Hepatocyte (in vitro differentiated cells): ENCODE results near the gene LHFPL4. TPM values are rescaled to one million over a fixed set of nuclear protein-coding genes. Genes with fewer than 3 reads are reported as not detected.

Experiments used
- DNase-seq: peaks from one replicate; pipeline ENCODE4 v3.0.0-alpha.2; 2016; ENCODE audit warnings: low spot score
- H2AFZ ChIP-seq: fragments of 200-600 bp; sonication (generic); 2 replicates; pipeline ENCODE4 v1.6.0; 2016; ENCODE audit warnings: antibody characterized with exemption, mild to moderate bottlenecking
- H3K27ac ChIP-seq: fragments of 200-600 bp; sonication (generic); 2 replicates; pipeline ENCODE4 v1.5.1; 2016; ENCODE audit warnings: mild to moderate bottlenecking
- H3K27me3 ChIP-seq: fragments of 200-600 bp; sonication (generic); 2 replicates; pipeline ENCODE4 v1.6.1; 2016
- H3K36me3 ChIP-seq: fragments of 200-600 bp; sonication (generic); replicated peaks from 2 replicates; pipeline ENCODE4 v1.5.1; 2016; ENCODE audit warnings: low read depth; ENCODE audit not compliant: insufficient read depth
- H3K4me1 ChIP-seq: fragments of 200-600 bp; sonication (generic); 2 replicates; pipeline ENCODE4 v1.5.1; 2016; ENCODE audit warnings: mild to moderate bottlenecking, moderate library complexity; ENCODE audit not compliant: insufficient read depth
- H3K4me2 ChIP-seq: fragments of 200-600 bp; sonication (generic); 2 replicates; pipeline ENCODE4 v1.6.0; 2016
- H3K4me3 ChIP-seq: fragments of 200-600 bp; sonication (generic); 2 replicates; pipeline ENCODE4 v1.5.1; 2016; ENCODE audit warnings: mild to moderate bottlenecking
- H3K79me2 ChIP-seq: fragments of 200-600 bp; sonication (generic); 2 replicates; pipeline ENCODE4 v1.6.0; 2017; ENCODE audit warnings: mild to moderate bottlenecking
- H3K9me2 ChIP-seq: fragments of 200-600 bp; sonication (generic); replicated peaks from 2 replicates; pipeline ENCODE4 v1.6.0; 2017; ENCODE audit warnings: mild to moderate bottlenecking; ENCODE audit not compliant: insufficient read depth
- H3K9me3 ChIP-seq: fragments of 200-600 bp; sonication (generic); 2 replicates; pipeline ENCODE4 v1.5.1; 2016; ENCODE audit warnings: low read depth, mild to moderate bottlenecking
- H4K20me1 ChIP-seq: fragments of 200-600 bp; sonication (generic); 2 replicates; pipeline ENCODE4 v1.6.0; 2016; ENCODE audit warnings: mild to moderate bottlenecking; ENCODE audit not compliant: insufficient read depth, poor library complexity, severe bottlenecking
- CTCF ChIP-seq: fragments of 200-600 bp; sonication (generic); IDR thresholded peaks from 2 replicates; pipeline ENCODE4 v1.5.1; 2016; ENCODE audit warnings: antibody characterized with exemption, mild to moderate bottlenecking; ENCODE audit not compliant: poor library complexity
- EZH2 ChIP-seq: fragments of 200-600 bp; sonication (generic); IDR thresholded peaks from 2 replicates; pipeline ENCODE4 v1.6.1; 2016; ENCODE audit warnings: antibody characterized with exemption, mild to moderate bottlenecking, borderline replicate concordance
- EZH2phosphoT487 ChIP-seq: fragments of 200-600 bp; sonication (generic); IDR thresholded peaks from one replicate; pipeline ENCODE4 v1.6.1; 2018; ENCODE audit warnings: antibody characterized with exemption, mild to moderate bottlenecking, low read depth, moderate library complexity; ENCODE audit not compliant: unreplicated experiment, severe bottlenecking
- WGBS: methylation state at CpG from one replicate; pipeline ENCODE4 v1.1.6; 2016; ENCODE audit warnings: low lambda C conversion rate; ENCODE audit errors: missing lambda C conversion rate; 5-methylcytosine and 5-hydroxymethylcytosine counted together
- polyA plus RNA-seq: library from polyadenylated mRNA; unstranded; fragments of >200 nt; fragmentation: Nextera tagmentation; extraction: Ambion mirVana; gene quantifications from 2 replicates; pipeline ENCODE4 v1.2.1, GENCODE V29; 2016
- total RNA-seq: library from RNA; depleted of rRNA; stranded (reverse); fragments of >200 nt; gene quantifications from 2 replicates; pipeline ENCODE4 v1.2.3, GENCODE V29; 2014

LHFPL4 gene
- total and polyA plus RNA-seq, 2 experiments from 2014 or later, result 0.34 TPM; not detected in 1

GRCh38 chr3:9548991-9549390, 4.6 kb downstream of the LHFPL4 start:
- no peaks in the 10 kb centered on the region for H3K9me3 ChIP-seq
- H3K4me1 ChIP-seq, result no peaks in the 10 kb centered on the region
- 89% methylated on average over 5 of the region's 5 CpGs for WGBS
- no peaks in the 10 kb centered on the region for H3K9me2 ChIP-seq
- H3K27ac ChIP-seq, result no peak overlapping the region
- peaks cover 10% of the 10 kb centered on the region for H3K27me3 ChIP-seq
- H3K4me2 ChIP-seq, result no peak overlapping the region
- H4K20me1 ChIP-seq, result no peaks in the 10 kb centered on the region
- DNase-seq, result no peak
- H3K36me3 ChIP-seq, result no peaks in the 10 kb centered on the region
- H2AFZ ChIP-seq, result no peak overlapping the region
- TF ChIP-seq EZH2, result no peak
- TF ChIP-seq CTCF, result no peak
- TF ChIP-seq EZH2phosphoT487, result no peak
- H3K4me3 ChIP-seq, result no peak overlapping the region
- no peaks in the 10 kb centered on the region for H3K79me2 ChIP-seq

GRCh38 chr3:9542182-9542581, 11.4 kb downstream of the LHFPL4 start:
- H3K9me3 ChIP-seq, result no peaks in the 10 kb centered on the region
- H3K79me2 ChIP-seq, result no peaks in the 10 kb centered on the region
- no peak overlapping the region for H3K4me3 ChIP-seq
- H4K20me1 ChIP-seq, result no peaks in the 10 kb centered on the region
- no peaks in the 10 kb centered on the region for H3K27me3 ChIP-seq
- no peaks in the 10 kb centered on the region for H3K4me1 ChIP-seq
- no peak for DNase-seq
- H3K9me2 ChIP-seq, result no peaks in the 10 kb centered on the region
- H3K36me3 ChIP-seq, result no peaks in the 10 kb centered on the region
- no peak overlapping the region for H3K4me2 ChIP-seq
- H2AFZ ChIP-seq, result no peak overlapping the region
- 78% methylated on average over 3 of the region's 3 CpGs for WGBS
- TF ChIP-seq EZH2 (no peak), EZH2phosphoT487 (no peak), CTCF (no peak)
- H3K27ac ChIP-seq, result no peak overlapping the region

GRCh38 chr3:9536212-9536611, 17.4 kb downstream of the LHFPL4 start:
- Histone ChIP-seq H3K27me3 (no peaks in the 10 kb centered on the region), H3K4me3 (no peak overlapping the region), H3K9me3 (no peaks in the 10 kb centered on the region), H4K20me1 (no peaks in the 10 kb centered on the region), H3K27ac (no peak overlapping the region), H3K9me2 (no peaks in the 10 kb centered on the region), H3K4me1 (no peaks in the 10 kb centered on the region), H3K36me3 (no peaks in the 10 kb centered on the region), H3K79me2 (no peaks in the 10 kb centered on the region), H2AFZ (no peak overlapping the region), H3K4me2 (no peak overlapping the region)
- DNase-seq, result no peak
- TF ChIP-seq CTCF (no peak), EZH2 (no peak), EZH2phosphoT487 (no peak)

GRCh38 chr3:9534429-9534828, 19.2 kb downstream of the LHFPL4 start:
- TF ChIP-seq CTCF (no peak), EZH2 (no peak), EZH2phosphoT487 (no peak)
- Histone ChIP-seq H2AFZ (no peak overlapping the region), H3K27me3 (no peaks in the 10 kb centered on the region), H3K4me2 (no peak overlapping the region), H3K79me2 (no peaks in the 10 kb centered on the region), H3K9me3 (no peaks in the 10 kb centered on the region), H3K36me3 (no peaks in the 10 kb centered on the region), H4K20me1 (no peaks in the 10 kb centered on the region), H3K27ac (no peak overlapping the region), H3K4me1 (no peaks in the 10 kb centered on the region), H3K9me2 (no peaks in the 10 kb centered on the region), H3K4me3 (no peak overlapping the region)
- WGBS, result 65% methylated on average over 3 of the region's 3 CpGs
- no peak for DNase-seq
